GM04503 (cell line): ENCODE measurements around the gene TBXAS1.
A peak's percentile ranks its signal among the peaks of the same experiment; 100 is the strongest.
"Not testable (repeated sequence)": the region's sequence is repeated elsewhere in the genome, so short reads cannot be mapped to it uniquely, and the experiment has no call there.

Experiments used
- DNase-seq: peaks from one replicate; pipeline ENCODE4 v3.0.0-alpha.2; 2012; ENCODE audit warnings: low read depth

The TBXAS1 gene

GRCh38 chr7:139893461-139893860, 64.4 kb downstream of the TBXAS1 start:
- no peak for DNase-seq

DNA sequence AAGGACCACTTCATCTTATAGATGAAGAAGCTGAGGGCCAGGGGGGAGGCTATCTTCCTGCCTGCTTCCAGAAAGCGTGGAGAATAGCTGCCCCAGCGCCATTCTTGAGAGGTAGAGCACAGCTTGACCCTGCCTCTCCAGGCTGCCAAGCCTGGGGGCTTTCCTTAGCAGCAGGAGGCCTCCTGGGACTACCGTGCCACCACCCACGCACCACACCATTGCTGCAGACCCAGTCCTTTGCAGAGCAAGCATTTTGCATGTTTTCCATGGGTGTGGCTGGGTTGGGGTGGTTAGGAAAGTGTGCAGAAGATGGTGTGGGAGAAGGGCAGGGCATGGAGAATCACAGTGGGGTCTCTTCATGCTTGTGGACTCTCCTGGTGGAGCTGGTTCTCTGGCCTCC, 64.9 kb downstream of the TBXAS1 start:
- no peak for DNase-seq

GRCh38 chr7:139895141-139895829, 66.2 kb downstream of the TBXAS1 start:
- no peak for DNase-seq

DNA sequence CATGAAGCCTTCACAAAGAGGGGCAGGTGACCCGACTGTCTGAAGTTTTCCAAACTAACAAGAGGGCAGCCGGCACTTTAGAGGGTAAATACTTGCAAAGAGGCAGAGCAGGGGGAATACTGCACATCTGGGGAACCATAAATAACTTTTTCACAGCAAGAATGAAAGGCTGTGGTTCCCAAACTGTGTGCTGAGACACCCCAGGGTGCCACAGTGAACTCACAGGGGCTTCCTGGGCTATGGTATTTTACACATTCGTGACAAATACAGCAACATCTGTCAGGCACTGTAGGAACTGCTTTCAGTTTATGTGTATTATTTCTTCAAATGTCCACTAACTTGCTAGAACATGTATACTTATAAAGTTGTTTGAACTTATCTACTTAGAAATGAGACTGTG, 67.2 kb downstream of the TBXAS1 start:
- DNase-seq: no peak

GRCh38 chr7:139896831-139897230, 67.8 kb downstream of the TBXAS1 start:
- DNase-seq: no peak

DNA sequence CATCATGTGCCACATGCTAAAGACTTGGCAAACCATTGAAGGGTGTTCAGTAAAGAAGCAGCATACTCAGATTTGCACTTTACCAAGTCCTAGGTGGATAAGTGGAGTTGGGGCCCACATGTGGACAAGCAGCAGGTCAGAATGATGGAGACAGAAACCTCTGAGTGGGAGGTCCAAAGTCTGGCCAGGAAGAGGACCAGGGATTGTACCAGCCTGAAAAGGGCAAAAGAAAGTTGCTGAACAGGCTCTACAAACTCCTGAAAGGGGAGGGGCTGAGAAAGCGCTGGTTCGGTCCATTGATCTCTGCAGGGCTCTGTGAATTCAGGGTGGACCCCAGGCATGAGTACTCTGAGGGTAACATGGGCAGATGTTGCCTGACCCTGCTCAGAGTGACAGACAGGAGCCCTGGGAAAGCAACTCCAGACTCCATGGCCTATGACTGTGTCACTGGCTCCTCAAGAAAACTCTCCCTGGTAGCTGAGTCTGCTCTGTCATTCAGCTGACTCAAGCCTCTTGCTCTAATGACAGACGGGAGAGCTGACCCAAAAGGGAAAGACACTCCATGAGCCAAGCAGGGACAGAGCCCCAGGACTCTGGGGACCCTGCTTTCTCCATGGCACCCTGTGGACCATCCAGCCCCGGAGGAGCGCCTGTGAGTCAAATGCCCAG, 68.5 kb downstream of the TBXAS1 start:
- no peak for DNase-seq

DNA sequence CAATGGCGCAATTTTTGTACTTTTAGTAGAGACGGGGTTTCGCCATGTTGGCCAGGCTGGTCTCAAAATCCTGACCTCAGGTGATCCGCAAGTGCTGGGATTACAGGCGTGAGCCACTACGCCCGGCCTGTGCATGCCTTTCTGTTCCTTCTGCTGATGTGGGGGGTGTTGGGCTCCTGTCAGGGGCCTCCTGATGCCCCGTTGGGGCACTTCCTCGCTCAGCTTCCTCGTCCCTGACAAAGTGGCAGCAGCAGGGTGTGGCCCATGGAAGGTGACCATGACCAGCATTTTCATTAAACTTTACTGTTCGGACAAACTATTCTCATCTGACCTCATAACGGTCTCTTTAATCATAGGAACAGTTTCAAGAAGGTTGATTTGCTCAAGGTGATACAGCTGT, 69.4 kb downstream of the TBXAS1 start:
- DNase-seq: no peak

GRCh38 chr7:139899328-139899955, 70.4 kb downstream of the TBXAS1 start:
- DNase-seq: no peak

DNA sequence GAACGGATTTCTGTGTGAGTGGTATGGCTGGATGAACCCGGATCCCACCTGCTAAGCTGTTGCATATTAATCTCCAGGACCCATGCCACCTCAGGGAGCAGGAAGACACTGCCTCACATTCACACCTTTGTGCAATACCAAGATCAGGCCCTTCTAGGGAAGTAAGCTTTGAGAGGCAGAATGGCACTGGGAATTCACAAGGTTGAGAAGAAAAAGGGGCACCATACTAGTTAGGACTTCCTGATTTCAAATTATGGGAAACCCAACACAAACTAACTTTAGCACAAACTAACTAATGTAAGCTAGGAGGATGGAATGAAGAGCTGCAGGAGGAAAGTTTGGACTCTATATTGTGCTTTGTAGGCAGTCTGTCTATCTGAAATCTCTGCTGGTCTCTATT, 71.3 kb downstream of the TBXAS1 start:
- no peak for DNase-seq

GRCh38 chr7:139901056-139901795, 72.2 kb downstream of the TBXAS1 start:
- DNase-seq: no peak

DNA sequence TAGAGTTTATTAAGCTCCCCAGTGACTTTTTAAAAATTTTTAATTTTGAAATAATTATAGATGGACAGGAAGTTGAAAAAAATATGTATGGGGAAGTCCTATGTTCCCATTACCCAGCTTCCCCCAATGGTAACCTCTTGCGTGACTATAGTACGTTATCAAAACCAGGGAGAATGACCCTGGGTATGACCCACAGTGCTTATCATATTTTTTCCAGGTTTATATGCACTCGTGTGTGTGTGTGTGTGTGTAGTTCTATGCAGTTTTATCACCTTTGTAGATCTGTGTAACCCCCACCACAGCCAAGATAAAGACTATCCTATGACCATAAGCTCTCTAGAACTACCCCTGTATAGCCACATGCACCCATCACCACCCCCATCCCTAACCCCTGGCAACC, 72.8 kb downstream of the TBXAS1 start:
- no peak for DNase-seq

DNA sequence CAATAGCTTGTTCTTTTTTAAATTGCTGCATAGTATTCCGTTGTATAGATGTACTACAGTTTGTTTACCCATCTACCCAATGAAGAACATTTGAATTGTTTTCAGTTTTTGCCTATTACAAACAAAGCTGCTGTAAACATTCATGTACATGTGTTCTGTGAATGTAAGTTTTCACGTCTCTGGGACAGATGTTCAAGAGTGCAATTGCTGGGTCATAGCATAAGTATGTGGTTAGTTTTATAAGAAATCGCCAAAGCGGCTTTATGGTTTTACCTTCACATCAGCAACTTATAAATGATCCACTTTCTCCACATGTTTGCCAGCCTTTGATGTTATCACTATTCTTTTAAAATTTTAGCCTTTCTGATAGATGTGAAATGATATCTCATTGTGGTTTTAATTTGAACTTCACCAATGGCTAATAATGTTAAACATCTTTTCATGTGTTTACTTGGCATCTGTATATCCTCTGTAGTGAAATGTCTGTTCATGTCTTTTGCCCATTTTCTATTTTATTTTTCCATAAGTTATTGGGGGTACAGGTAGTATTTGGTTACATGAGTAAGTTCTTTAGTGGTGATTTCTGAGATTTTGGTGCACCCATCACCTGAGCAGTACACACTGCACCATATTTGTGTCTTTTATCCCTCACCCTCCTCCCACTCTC, 73.5 kb downstream of the TBXAS1 start:
- DNase-seq: no peak

DNA sequence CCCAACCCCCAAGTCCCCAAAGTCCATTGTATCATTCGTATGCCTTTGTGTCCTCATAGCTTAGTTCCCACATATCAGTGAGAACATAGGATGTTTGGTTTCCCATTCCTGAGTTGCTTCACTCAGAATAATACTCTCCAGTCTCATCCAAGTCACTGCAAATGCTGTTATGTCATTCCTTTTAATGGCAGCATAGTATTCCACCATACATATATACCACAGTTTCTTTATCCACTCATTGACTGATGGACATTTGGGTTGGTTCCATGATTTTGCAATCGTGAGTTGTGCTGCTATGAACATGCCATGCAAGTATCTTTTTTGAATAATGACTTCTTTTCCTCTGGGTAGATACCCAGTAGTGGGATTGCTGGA, 74.0 kb downstream of the TBXAS1 start:
- not testable (repeated sequence) for DNase-seq

- no peak for DNase-seq
Measured at GRCh38 chr7:139906879-139907278, 77.8 kb downstream of the TBXAS1 start.

DNA sequence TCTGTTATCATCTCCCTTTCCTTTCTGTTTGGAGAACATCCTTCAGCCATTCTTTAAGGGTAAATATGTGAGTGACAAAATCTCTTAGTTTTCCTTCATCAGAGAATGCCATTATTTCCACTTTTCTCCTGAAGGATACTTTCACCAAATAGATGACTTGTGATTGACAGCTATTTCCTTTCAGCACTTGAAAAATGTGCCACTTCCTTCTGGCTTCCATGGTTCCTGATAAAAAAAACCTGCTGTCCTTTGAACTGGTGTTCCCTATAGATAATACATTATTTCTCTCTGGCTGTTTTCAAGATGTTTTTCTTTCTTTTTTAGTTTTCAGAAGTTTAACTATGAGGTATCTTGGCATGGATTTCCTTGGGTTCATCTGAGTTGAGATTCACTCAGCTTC, 79.7 kb downstream of the TBXAS1 start:
- DNase-seq: no peak

DNA sequence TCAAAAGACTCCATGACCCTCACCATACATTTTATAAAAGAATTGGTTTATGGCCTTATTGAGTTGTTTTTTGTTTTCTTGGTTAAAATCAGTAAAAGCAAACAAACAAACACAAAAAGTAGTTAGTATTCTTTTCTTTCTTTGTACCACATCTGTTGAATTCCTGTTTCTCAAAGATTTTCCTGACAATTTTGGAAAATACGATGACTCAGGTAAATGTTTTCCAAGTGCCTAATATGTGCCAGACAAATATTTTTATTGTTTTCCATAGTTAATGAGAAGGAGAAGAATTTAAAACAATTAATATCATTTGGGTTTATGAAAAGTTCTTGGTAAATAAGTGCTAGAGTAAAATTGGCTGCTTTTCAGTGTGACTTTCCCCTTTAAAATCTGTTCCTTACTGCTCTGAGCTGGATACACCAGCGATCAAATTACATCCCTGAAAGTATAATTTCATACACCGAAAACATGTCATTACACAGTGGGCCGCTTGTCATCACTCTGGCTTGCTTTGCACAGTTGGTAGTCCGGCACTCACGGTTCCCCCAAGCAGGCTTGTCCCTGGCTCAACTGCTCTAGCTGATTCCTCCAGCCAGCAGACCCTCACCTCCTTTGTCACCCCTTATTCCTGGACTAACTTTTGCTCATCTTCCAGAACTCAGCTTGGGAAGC, 80.5 kb downstream of the TBXAS1 start:
- peak; percentile 18 for DNase-seq

GRCh38 chr7:139913021-139913844, 84.2 kb downstream of the TBXAS1 start:
- DNase-seq: no peak

DNA sequence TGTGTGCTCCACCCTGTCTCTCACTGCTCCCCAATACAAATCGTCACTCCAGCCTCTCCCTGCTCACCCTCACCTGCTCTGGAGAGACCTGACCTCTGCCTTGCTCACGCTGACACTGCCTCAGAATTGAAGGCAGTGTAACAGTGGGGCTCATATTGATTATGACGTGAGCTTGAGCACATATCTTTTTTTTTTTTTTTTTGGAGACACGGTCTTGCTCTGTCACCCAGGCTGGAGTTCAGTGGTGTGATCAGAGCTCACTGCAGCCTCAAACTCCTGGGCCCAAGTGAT, 84.7 kb downstream of the TBXAS1 start:
- DNase-seq: no peak

GRCh38 chr7:139914306-139915267, 85.5 kb downstream of the TBXAS1 start:
- DNase-seq: no peak
